Colonic mucosa (tissue), 4 donors: ENCODE measurements around the gene HS3ST3A1. TPM values are rescaled to one million over a fixed set of nuclear protein-coding genes. Genes with fewer than 3 reads are reported as not detected.

Experiments used
- DNase-seq: peaks from one replicate; pipeline ENCODE4 v3.0.0-alpha.2; 2020
- H3K27ac ChIP-seq: fragments of 200-600 bp; one replicate; pipeline ENCODE4 v1.8.0; 2021
- H3K27me3 ChIP-seq: fragments of 200-600 bp; one replicate; pipeline ENCODE4 v1.8.0; 2021
- H3K36me3 ChIP-seq: fragments of 200-600 bp; one replicate; pipeline ENCODE4 v1.8.0; 2021
- H3K4me1 ChIP-seq: fragments of 200-600 bp; one replicate; pipeline ENCODE4 v1.8.0; 2021; ENCODE audit warnings: mild to moderate bottlenecking
- H3K4me3 ChIP-seq: fragments of 200-600 bp; one replicate; pipeline ENCODE4 v1.8.0; 2021
- H3K9ac ChIP-seq, 2 donors: one replicate each; pipeline ENCODE4 v1.7.0; 2013; ENCODE audit warnings: control low read depth in 2 of 2, low read depth in 2 of 2, low read length in 2 of 2
- H3K9me3 ChIP-seq: fragments of 200-600 bp; one replicate; pipeline ENCODE4 v1.8.0; 2021
- intact Hi-C: fragments of 100-400 bp; cut with DNase I; formaldehyde crosslinking; loops from one replicate; pipeline ENCODE4 v1.14.1; 2022
- total RNA-seq, 2 donors: library from RNA; stranded (reverse); fragmentation: NEBNext Ultra II Directional in 1 of 2; extraction: Animal tissue kit (Norgen Biotek cat#: 25700) in 1 of 2; gene quantifications; one replicate each; pipeline ENCODE4 v1.2.1, GENCODE V29; 2021
- TF ChIP-seq, protein P1 (sequence below): fragments of 200-600 bp; IDR thresholded peaks from one replicate; pipeline ENCODE4 v1.8.0; 2022; ENCODE audit warnings: antibody characterized with exemption, mild to moderate bottlenecking
- donor health status: healthy.
- donor health status: DM: no; HTN: no; CAD: no.
- donor health status: DM: no; HTN: no; CAD: no.

The HS3ST3A1 gene
- total RNA-seq, 2 donors from 2014 or later, result 0.48 to 0.91 TPM

DNA sequence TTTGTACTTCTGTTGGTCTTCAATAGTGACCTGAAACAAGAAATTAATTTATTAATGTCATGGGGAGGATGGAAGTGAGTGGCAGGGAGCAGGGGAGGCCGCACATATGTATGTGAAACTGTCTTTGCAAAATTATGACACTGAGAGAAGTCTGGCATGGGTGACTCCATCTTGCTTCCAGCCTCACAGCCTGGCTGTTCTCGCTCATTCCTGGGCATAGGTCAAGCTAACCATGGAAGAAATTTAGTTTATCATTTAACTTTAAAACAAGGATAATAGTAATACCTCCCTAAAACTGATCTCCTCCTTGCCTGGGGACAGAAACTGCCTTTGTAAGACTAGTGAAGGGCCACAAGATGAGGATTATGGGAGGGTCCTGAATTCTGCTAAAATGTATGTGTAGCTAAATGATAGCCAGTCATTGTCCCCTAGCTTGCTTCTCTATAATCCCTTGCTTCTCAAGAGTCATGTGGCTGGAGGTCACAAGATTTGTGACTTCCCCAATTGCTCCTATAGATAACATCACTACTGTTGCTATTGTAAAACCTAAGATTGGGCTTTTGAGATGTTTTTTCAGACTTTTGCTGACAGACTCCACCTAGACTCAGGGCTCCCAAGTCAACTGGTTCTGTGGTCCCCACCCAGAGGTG is 126.0 kb downstream of the HS3ST3A1 start:
- Histone ChIP-seq H3K36me3 (no peaks in the 10 kb centered on the region), H3K4me1 (no peaks in the 10 kb centered on the region), H3K27me3 (no peaks in the 10 kb centered on the region), H3K9me3 (no peaks in the 10 kb centered on the region), H3K27ac (no peak overlapping the region), H3K4me3 (no peak overlapping the region), H3K9ac (no peak overlapping the region)
- intact Hi-C loops, result no loop called here
- no peak for DNase-seq
- TF ChIP-seq, protein P1, sequence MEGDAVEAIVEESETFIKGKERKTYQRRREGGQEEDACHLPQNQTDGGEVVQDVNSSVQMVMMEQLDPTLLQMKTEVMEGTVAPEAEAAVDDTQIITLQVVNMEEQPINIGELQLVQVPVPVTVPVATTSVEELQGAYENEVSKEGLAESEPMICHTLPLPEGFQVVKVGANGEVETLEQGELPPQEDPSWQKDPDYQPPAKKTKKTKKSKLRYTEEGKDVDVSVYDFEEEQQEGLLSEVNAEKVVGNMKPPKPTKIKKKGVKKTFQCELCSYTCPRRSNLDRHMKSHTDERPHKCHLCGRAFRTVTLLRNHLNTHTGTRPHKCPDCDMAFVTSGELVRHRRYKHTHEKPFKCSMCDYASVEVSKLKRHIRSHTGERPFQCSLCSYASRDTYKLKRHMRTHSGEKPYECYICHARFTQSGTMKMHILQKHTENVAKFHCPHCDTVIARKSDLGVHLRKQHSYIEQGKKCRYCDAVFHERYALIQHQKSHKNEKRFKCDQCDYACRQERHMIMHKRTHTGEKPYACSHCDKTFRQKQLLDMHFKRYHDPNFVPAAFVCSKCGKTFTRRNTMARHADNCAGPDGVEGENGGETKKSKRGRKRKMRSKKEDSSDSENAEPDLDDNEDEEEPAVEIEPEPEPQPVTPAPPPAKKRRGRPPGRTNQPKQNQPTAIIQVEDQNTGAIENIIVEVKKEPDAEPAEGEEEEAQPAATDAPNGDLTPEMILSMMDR, result no peak

- Histone ChIP-seq H3K27ac (no peak overlapping the region), H3K4me3 (no peak overlapping the region), H3K4me1 (no peaks in the 10 kb centered on the region), H3K27me3 (no peaks in the 10 kb centered on the region), H3K9ac (no peak overlapping the region), H3K9me3 (no peaks in the 10 kb centered on the region), H3K36me3 (no peaks in the 10 kb centered on the region)
- TF ChIP-seq, protein P1, result no peak
- intact Hi-C loops, result no loop called here
- no peak for DNase-seq
These were observed 127.5 kb downstream of the HS3ST3A1 start for GRCh38 chr17:13474073-13474800.

DNA sequence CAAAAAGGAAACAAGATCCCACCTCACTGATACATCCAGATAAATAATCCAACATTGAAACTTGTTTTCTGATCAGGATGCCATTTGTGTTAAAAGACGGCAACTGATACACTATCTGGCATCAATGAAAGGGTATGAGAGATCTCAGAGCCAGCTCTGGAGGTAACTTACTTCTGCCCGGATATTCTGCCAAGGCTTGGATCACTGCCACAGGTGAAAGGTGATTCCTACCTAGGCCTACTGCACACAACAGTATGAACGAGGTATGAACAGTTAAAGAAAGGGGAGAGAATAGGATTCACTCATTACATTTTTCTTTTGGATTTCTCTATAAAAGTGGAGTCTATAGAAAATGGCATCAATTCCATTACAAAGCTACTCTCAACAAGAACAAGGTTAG is 136.1 kb downstream of the HS3ST3A1 start:
- Histone ChIP-seq H3K4me3 (no peak overlapping the region), H3K4me1 (no peaks in the 10 kb centered on the region), H3K27me3 (no peaks in the 10 kb centered on the region), H3K27ac (no peak overlapping the region), H3K36me3 (no peaks in the 10 kb centered on the region), H3K9ac (no peak overlapping the region), H3K9me3 (no peaks in the 10 kb centered on the region)
- TF ChIP-seq, protein P1, result no peak
- DNase-seq, result no peak
- intact Hi-C loops, result no loop called here

- TF ChIP-seq, protein P1, result no peak
- Histone ChIP-seq H3K36me3 (no peaks in the 10 kb centered on the region), H3K9ac (no peak overlapping the region), H3K9me3 (no peaks in the 10 kb centered on the region), H3K27me3 (no peaks in the 10 kb centered on the region), H3K27ac (no peak overlapping the region), H3K4me3 (no peak overlapping the region), H3K4me1 (no peaks in the 10 kb centered on the region)
- DNase-seq, result no peak
- intact Hi-C loops, result no loop called here
These were observed 139.0 kb downstream of the HS3ST3A1 start for GRCh38 chr17:13462673-13463124.

- intact Hi-C loops, result no loop called here
- Histone ChIP-seq H3K9ac (no peak overlapping the region), H3K9me3 (no peaks in the 10 kb centered on the region), H3K27ac (no peak overlapping the region), H3K4me3 (no peak overlapping the region), H3K27me3 (no peaks in the 10 kb centered on the region), H3K4me1 (no peaks in the 10 kb centered on the region), H3K36me3 (no peaks in the 10 kb centered on the region)
- DNase-seq, result no peak
- TF ChIP-seq, protein P1, result no peak
These were observed 139.6 kb downstream of the HS3ST3A1 start for GRCh38 chr17:13462146-13462545.
